ENCODE results near the gene SYN1. TPM values are rescaled to one million over a fixed set of nuclear protein-coding genes. Genes with fewer than 3 reads are reported as not detected.

Gene SYN1
- total and polyA plus RNA-seq, 10 donors: 0.10 to 1.2 (median 0.61) TPM

- Histone ChIP-seq H3K4me3 (no peak overlapping the region), H3K27ac (no peak overlapping the region), H3K27me3 (replicated peaks in 1 of 7) (no peaks in the 10 kb centered on the region), H3K4me1 (peaks cover 0 to 24% (median 12%) of the 10 kb centered on the region in 6 donors), H3K9me3 (no peaks in the 10 kb centered on the region), H3K36me3 (peaks cover 0 to 12% (median 6%) of the 10 kb centered on the region in 6 donors)
- intact Hi-C loops (cut with DNase I; ENCODE audit: low total_unique reads): no loop called here
- WGBS, 5 donors: 83 to 96% (median 93%) methylated on average over 7 of the region's 7 CpGs
- DNase-seq: no peak
- TF ChIP-seq, protein P1, sequence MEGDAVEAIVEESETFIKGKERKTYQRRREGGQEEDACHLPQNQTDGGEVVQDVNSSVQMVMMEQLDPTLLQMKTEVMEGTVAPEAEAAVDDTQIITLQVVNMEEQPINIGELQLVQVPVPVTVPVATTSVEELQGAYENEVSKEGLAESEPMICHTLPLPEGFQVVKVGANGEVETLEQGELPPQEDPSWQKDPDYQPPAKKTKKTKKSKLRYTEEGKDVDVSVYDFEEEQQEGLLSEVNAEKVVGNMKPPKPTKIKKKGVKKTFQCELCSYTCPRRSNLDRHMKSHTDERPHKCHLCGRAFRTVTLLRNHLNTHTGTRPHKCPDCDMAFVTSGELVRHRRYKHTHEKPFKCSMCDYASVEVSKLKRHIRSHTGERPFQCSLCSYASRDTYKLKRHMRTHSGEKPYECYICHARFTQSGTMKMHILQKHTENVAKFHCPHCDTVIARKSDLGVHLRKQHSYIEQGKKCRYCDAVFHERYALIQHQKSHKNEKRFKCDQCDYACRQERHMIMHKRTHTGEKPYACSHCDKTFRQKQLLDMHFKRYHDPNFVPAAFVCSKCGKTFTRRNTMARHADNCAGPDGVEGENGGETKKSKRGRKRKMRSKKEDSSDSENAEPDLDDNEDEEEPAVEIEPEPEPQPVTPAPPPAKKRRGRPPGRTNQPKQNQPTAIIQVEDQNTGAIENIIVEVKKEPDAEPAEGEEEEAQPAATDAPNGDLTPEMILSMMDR (IDR thresholded peaks at IDR 0.05 in 8 of 11, conservative IDR thresholded peaks at IDR 0.05 in 3 of 11): no peak
- no peak for TF ChIP-seq POLR2AphosphoS5 (IDR thresholded peaks at IDR 0.05)
- TF ChIP-seq POLR2A (IDR thresholded peaks at IDR 0.05): no peak
Measured at GRCh38 chrX:47661539-47661938, 41.9 kb upstream of the SYN1 start.

GRCh38 chrX:47659421-47659726 is 39.7 kb upstream of the SYN1 start:
- H3K27me3 ChIP-seq (replicated peaks in 1 of 7): no peaks in the 10 kb centered on the region
- 26 to 55% (median 31%) methylated on average over 8 of the region's 8 CpGs for WGBS, 5 donors
- peak overlapping the region; percentile 2 to 72 (median 54) for H3K4me3 ChIP-seq
- intact Hi-C loops (cut with DNase I; ENCODE audit: low total_unique reads): no loop called here
- no peaks in the 10 kb centered on the region for H3K9me3 ChIP-seq
- H3K27ac ChIP-seq: peak overlapping the region; percentile 77 to 97 (median 95)
- peaks cover 0 to 34% (median 13%) of the 10 kb centered on the region in 6 donors for H3K36me3 ChIP-seq
- no peak for DNase-seq
- TF ChIP-seq, protein P1 (IDR thresholded peaks at IDR 0.05 in 8 of 11, conservative IDR thresholded peaks at IDR 0.05 in 3 of 11): no peak
- TF ChIP-seq POLR2A (IDR thresholded peaks at IDR 0.05) (no peak), POLR2AphosphoS5 (IDR thresholded peaks at IDR 0.05) (no peak)
- peaks cover 0 to 25% (median 12%) of the 10 kb centered on the region in 6 donors for H3K4me1 ChIP-seq

GRCh38 chrX:47658684-47659420 is 39.2 kb upstream of the SYN1 start, which contains the start of gene UXT:
Gene UXT, minus strand, starts transcription at chrX:47659180. Its CDS starts 253 bp downstream, at chrX:47658927.
- Histone ChIP-seq H3K36me3 (peaks cover 0 to 39% (median 13%) of the 10 kb centered on the region in 6 donors), H3K4me1 (peaks cover 0 to 25% (median 12%) of the 10 kb centered on the region in 6 donors), H3K27me3 (replicated peaks in 1 of 7) (no peaks in the 10 kb centered on the region), H3K4me3 (peak within 1 kb of the TSS; percentile 22 to 72 (median 54)), H3K27ac (peak within 1 kb of the TSS; percentile 77 to 97 (median 95)), H3K9me3 (no peaks in the 10 kb centered on the region)
- TF ChIP-seq, protein P1 (IDR thresholded peaks at IDR 0.05 in 8 of 11, conservative IDR thresholded peaks at IDR 0.05 in 3 of 11): no peak
- TF ChIP-seq POLR2A (IDR thresholded peaks at IDR 0.05) (peak in 2 of 3 donors; percentile 10 to 67), POLR2AphosphoS5 (IDR thresholded peaks at IDR 0.05) (peak; percentile 94 to 96 (median 94))
- WGBS, 5 donors: 0 to 45% (median 1%) methylated on average over 20 to 54 of the region's 54 CpGs
- peak; percentile 96 for DNase-seq
- intact Hi-C loops (cut with DNase I; ENCODE audit: low total_unique reads): no loop called here

- Histone ChIP-seq H3K27me3 (replicated peaks in 1 of 7) (no peaks in the 10 kb centered on the region), H3K4me3 (peak overlapping the region in 7 of 8 donors; percentile 22 to 72 (median 54)), H3K4me1 (peaks cover 0 to 25% (median 12%) of the 10 kb centered on the region in 6 donors), H3K9me3 (no peaks in the 10 kb centered on the region), H3K27ac (peak overlapping the region in 7 of 8 donors; percentile 91 to 97 (median 95)), H3K36me3 (peaks cover 0 to 45% (median 13%) of the 10 kb centered on the region in 6 donors)
- no peak for DNase-seq
- intact Hi-C loops (cut with DNase I; ENCODE audit: low total_unique reads): no loop called here
- TF ChIP-seq POLR2A (IDR thresholded peaks at IDR 0.05) (no peak), POLR2AphosphoS5 (IDR thresholded peaks at IDR 0.05) (no peak)
- TF ChIP-seq, protein P1 (IDR thresholded peaks at IDR 0.05 in 8 of 11, conservative IDR thresholded peaks at IDR 0.05 in 3 of 11): no peak
- 0 to 38% (median 2%) methylated on average over 4 to 13 of the region's 13 CpGs for WGBS, 5 donors
Measured at GRCh38 chrX:47658301-47658683, 38.6 kb upstream of the SYN1 start.
